ENCODE data around the gene OR2T35.

GRCh38 chr1:248631354-248632008 is 13.6 kb downstream of the OR2T35 start:
- no peak for TF ChIP-seq CTCF (IDR thresholded peaks at IDR 0.05)
- TF ChIP-seq POLR2AphosphoS5 (IDR thresholded peaks at IDR 0.05): no peak
- TF ChIP-seq POLR2A (IDR thresholded peaks at IDR 0.05): no peak
